ENCODE measurements around the gene CPAMD8.

Gene CPAMD8

GRCh38 chr19:16930753-16931152, 95.9 kb downstream of the CPAMD8 start:
- peaks cover 9% of the 10 kb centered on the region for H3K27me3 ChIP-seq (ENCODE audit: insufficient read depth, low read depth)
- H4K20me1 ChIP-seq (ENCODE audit: insufficient read depth): no peaks in the 10 kb centered on the region
- no peak overlapping the region for H3K4me3 ChIP-seq (IDR thresholded peaks at IDR 0.05; ENCODE audit: insufficient read depth, low read depth, low read length)
- TF ChIP-seq CTCF (conservative IDR thresholded peaks at IDR 0.05; ENCODE audit: low read depth, low read length): no peak
- H3K9ac ChIP-seq: no peak overlapping the region
- no peaks in the 10 kb centered on the region for H3K79me2 ChIP-seq (ENCODE audit: insufficient read depth, low read depth)
- no peak overlapping the region for H2AFZ ChIP-seq (ENCODE audit: low read depth)
- H3K4me1 ChIP-seq (ENCODE audit: low read depth, poor library complexity, severe bottlenecking): no peaks in the 10 kb centered on the region
- no peak overlapping the region for H3K4me2 ChIP-seq
- no peak overlapping the region for H3K27ac ChIP-seq
- H3K36me3 ChIP-seq (ENCODE audit: insufficient read depth): no peaks in the 10 kb centered on the region

DNA sequence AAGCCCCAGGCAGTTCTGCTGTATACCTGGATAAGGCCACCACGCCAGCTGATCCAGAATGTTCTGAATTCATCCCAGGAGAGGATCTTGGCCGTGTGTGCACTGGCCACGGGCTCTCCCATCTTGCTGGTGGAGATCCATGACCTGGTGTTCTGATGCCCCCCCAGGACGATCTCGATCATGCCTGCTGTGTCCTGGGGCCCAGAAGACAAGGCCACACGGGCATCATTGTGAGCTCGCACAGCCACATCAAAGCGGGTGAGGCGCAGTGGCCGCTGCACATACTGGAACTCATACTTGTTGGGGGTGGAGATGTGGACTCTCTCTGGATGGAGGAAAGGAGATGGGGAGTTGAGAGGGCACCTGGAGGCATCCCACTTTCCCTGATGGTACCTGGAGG, 97.7 kb downstream of the CPAMD8 start:
- Histone ChIP-seq H4K20me1 (ENCODE audit: insufficient read depth) (no peaks in the 10 kb centered on the region), H3K27me3 (ENCODE audit: insufficient read depth, low read depth) (peaks cover 12% of the 10 kb centered on the region), H3K9ac (no peak overlapping the region), H2AFZ (ENCODE audit: low read depth) (no peak overlapping the region), H3K4me1 (ENCODE audit: low read depth, poor library complexity, severe bottlenecking) (no peaks in the 10 kb centered on the region), H3K27ac (no peak overlapping the region), H3K4me2 (no peak overlapping the region), H3K79me2 (ENCODE audit: insufficient read depth, low read depth) (no peaks in the 10 kb centered on the region), H3K4me3 (IDR thresholded peaks at IDR 0.05; ENCODE audit: insufficient read depth, low read depth, low read length) (no peak overlapping the region), H3K36me3 (ENCODE audit: insufficient read depth) (no peaks in the 10 kb centered on the region)
- no peak for TF ChIP-seq CTCF (conservative IDR thresholded peaks at IDR 0.05; ENCODE audit: low read depth, low read length)

- H3K36me3 ChIP-seq (ENCODE audit: insufficient read depth): no peaks in the 10 kb centered on the region
- no peak for TF ChIP-seq CTCF (conservative IDR thresholded peaks at IDR 0.05; ENCODE audit: low read depth, low read length)
- no peaks in the 10 kb centered on the region for H3K79me2 ChIP-seq (ENCODE audit: insufficient read depth, low read depth)
- no peak overlapping the region for H3K27ac ChIP-seq
- no peaks in the 10 kb centered on the region for H4K20me1 ChIP-seq (ENCODE audit: insufficient read depth)
- H3K4me3 ChIP-seq (IDR thresholded peaks at IDR 0.05; ENCODE audit: insufficient read depth, low read depth, low read length): no peak overlapping the region
- no peak overlapping the region for H3K4me2 ChIP-seq
- no peaks in the 10 kb centered on the region for H3K4me1 ChIP-seq (ENCODE audit: low read depth, poor library complexity, severe bottlenecking)
- H3K9ac ChIP-seq: no peak overlapping the region
- H2AFZ ChIP-seq (ENCODE audit: low read depth): no peak overlapping the region
- H3K27me3 ChIP-seq (ENCODE audit: insufficient read depth, low read depth): peaks cover 14% of the 10 kb centered on the region
Measured at GRCh38 chr19:16928351-16928750, 98.3 kb downstream of the CPAMD8 start.

- TF ChIP-seq CTCF (conservative IDR thresholded peaks at IDR 0.05; ENCODE audit: low read depth, low read length): no peak
- Histone ChIP-seq H3K9ac (no peak overlapping the region), H3K27me3 (ENCODE audit: insufficient read depth, low read depth) (peaks cover 14% of the 10 kb centered on the region), H4K20me1 (ENCODE audit: insufficient read depth) (no peaks in the 10 kb centered on the region), H3K27ac (no peak overlapping the region), H2AFZ (ENCODE audit: low read depth) (no peak overlapping the region), H3K4me2 (no peak overlapping the region), H3K4me1 (ENCODE audit: low read depth, poor library complexity, severe bottlenecking) (no peaks in the 10 kb centered on the region), H3K79me2 (ENCODE audit: insufficient read depth, low read depth) (no peaks in the 10 kb centered on the region), H3K36me3 (ENCODE audit: insufficient read depth) (no peaks in the 10 kb centered on the region), H3K4me3 (IDR thresholded peaks at IDR 0.05; ENCODE audit: insufficient read depth, low read depth, low read length) (no peak overlapping the region)
Measured at GRCh38 chr19:16927883-16928282, 98.7 kb downstream of the CPAMD8 start.
